ENCODE measurements around the gene TIMM10. TPM values are rescaled to one million over a fixed set of nuclear protein-coding genes. Genes with fewer than 3 reads are reported as not detected.

The TIMM10 gene
- total and polyA plus RNA-seq, 7 donors, result 55.0 to 149 (median 90.0) TPM

DNA sequence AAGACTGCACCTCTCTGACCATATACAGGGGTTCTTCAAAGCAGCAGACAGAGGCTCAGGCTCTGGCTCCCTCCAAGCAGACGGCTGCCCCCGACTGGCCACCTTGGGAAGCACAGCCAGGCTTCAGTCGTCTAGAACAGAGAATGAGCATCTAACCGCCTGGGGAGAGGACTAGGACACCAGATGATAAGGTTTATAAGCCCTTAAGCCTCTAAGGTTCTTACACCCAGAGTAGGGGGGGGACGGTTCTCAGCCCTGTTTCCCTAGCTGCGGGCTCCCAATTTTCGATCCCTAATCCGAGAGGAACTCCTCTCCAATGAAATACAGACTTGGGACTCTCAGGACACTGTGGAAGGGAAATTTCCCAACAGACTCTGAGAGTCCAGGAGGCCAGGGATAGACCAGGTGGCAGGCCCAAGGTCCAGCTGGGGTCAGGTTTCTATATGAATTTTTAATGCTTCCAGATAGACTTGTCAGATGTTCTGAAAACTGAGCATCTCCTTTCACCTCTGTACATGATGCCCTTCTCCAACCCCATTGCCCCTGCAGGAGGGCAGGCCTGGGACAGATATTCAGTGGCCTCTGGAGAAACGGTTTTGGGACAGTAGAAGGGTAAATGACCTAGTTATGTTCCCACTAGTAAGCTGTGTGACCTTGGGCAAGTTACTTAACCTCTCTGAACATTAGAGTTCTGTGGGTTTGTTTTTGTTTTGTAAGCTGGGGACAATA lies 50.0 kb downstream of the TIMM10 start:
- peaks cover 0 to 18% of the 10 kb centered on the region in 2 donors for H3K36me3 ChIP-seq (ENCODE audit: insufficient read depth in 1 of 2, low read depth in 1 of 2)
- peak; percentile 68 for TF ChIP-seq CTCF (IDR thresholded peaks at IDR 0.05)
- H3K27ac ChIP-seq, result no peak overlapping the region
- H3K4me1 ChIP-seq, result peaks cover 10% of the 10 kb centered on the region
- DNase-seq (peak; percentile 66 to 82), ATAC-seq (peak; percentile 31 to 46 (median 36))
- 25 to 31% (median 28%) methylated on average over 9 of the region's 9 CpGs for WGBS, 3 donors
- peaks cover 0 to 6% (median 5%) of the 10 kb centered on the region in 3 donors for H3K27me3 ChIP-seq (ENCODE audit: insufficient read depth in 3 of 3, low read length in 2 of 3)
- no peak overlapping the region for H3K4me3 ChIP-seq
- no peaks in the 10 kb centered on the region for H3K9me3 ChIP-seq
- intact Hi-C loops (cut with DNase I), result loop anchor here (2.0 to 5.0 kb wide), 2 partner anchors 18 to 133 kb away; no protein-coding TSS in a partner anchor

GRCh38 chr11:57479911-57480310 lies 50.6 kb downstream of the TIMM10 start:
- 29 to 31% (median 29%) methylated on average over 4 of the region's 4 CpGs for WGBS, 3 donors
- intact Hi-C loops (cut with DNase I), result loop anchor here (2.0 to 5.0 kb wide), 3 partner anchors 17 to 133 kb away; no protein-coding TSS in a partner anchor

DNA sequence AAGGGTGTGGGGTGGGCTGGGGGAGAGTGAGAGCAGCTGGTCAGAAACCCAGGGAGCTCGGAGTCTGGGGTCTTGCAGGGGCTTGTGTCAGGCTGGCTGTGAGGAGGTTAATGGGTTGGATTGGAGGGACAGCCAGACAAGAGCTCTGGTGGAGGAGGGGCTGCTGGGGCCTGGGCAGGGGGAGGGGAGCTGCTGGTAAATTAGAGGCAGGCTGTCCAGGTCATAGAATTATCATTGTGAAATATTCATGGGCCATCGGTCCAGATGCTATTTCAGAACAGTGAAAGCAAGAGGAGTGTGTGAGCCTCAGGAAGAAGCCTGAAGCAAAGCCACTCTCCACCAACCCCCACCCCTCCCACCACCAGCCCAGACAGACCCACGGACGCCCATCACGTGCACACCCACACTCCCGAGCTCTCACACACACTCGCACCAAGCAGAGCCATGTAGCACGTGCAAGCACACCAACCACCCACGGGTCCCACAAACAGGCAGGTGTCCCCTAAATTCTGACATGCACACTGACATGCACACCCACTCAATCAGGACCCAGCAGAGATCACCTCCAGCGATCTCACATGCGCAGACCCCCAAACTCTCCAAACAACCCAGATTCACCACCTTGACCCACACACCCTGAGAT lies 51.4 kb downstream of the TIMM10 start:
- DNase-seq (no peak), ATAC-seq (no peak)
- intact Hi-C loops (cut with DNase I), result loop anchor here in 1 of 2 donors (5.0 kb wide), 2 partner anchors 48 to 132 kb away; no protein-coding TSS in a partner anchor
- Histone ChIP-seq H3K27ac (no peak overlapping the region), H3K4me1 (peaks cover 10% of the 10 kb centered on the region), H3K27me3 (ENCODE audit: insufficient read depth in 3 of 3, low read length in 2 of 3) (peaks cover 0 to 7% (median 5%) of the 10 kb centered on the region in 3 donors), H3K4me3 (no peak overlapping the region), H3K9me3 (no peaks in the 10 kb centered on the region), H3K36me3 (ENCODE audit: insufficient read depth in 1 of 2, low read depth in 1 of 2) (peaks cover 0 to 4% of the 10 kb centered on the region in 2 donors)
- WGBS, 3 donors, result 41 to 60% (median 44%) methylated on average over 11 of the region's 11 CpGs
- TF ChIP-seq CTCF (IDR thresholded peaks at IDR 0.05), result no peak

More at GRCh38 chr11:57479911-57480310, 50.6 kb downstream of the TIMM10 start:
- Histone ChIP-seq H3K27ac (no peak overlapping the region), H3K27me3 (ENCODE audit: insufficient read depth in 3 of 3, low read length in 2 of 3) (peaks cover 0 to 7% (median 5%) of the 10 kb centered on the region in 3 donors), H3K36me3 (ENCODE audit: insufficient read depth in 1 of 2, low read depth in 1 of 2) (peaks cover 0 to 11% of the 10 kb centered on the region in 2 donors), H3K9me3 (no peaks in the 10 kb centered on the region), H3K4me1 (peaks cover 10% of the 10 kb centered on the region), H3K4me3 (no peak overlapping the region)
- TF ChIP-seq CTCF (IDR thresholded peaks at IDR 0.05), result no peak
- DNase-seq, result no peak
- ATAC-seq, result no peak

Other genes with a start within 250 kb of the TIMM10 start
- 100 to 1,000 TPM in 2 of 4 donors, 10 to 100 TPM in 2; 63.9 to 288 (median 129) TPM for gene TNKS1BP1, start 205.8 kb downstream of the TIMM10 start, total RNA-seq
- 100 to 1,000 TPM in 1 of 3 donors, 10 to 100 TPM in 2; 76.9 to 121 (median 79.9) TPM for gene TNKS1BP1, start 205.8 kb downstream of the TIMM10 start, polyA plus RNA-seq
- 10 to 100 TPM; 69.0 to 94.0 (median 82.4) TPM for gene SSRP1, start 194.9 kb downstream of the TIMM10 start, total RNA-seq
- 100 to 1,000 TPM; 101 to 138 (median 125) TPM for gene SSRP1, start 194.9 kb downstream of the TIMM10 start, polyA plus RNA-seq
- gene P2RX3, start 192.4 kb downstream of the TIMM10 start, total RNA-seq, result under 1 TPM; 0.40 to 0.90 (median 0.43) TPM
- gene P2RX3, start 192.4 kb downstream of the TIMM10 start, polyA plus RNA-seq, result under 1 TPM; 0.21 to 0.60 (median 0.30) TPM
- gene PRG3, start 149.6 kb downstream of the TIMM10 start, total RNA-seq, result not detected
- not detected for gene PRG3, start 149.6 kb downstream of the TIMM10 start, polyA plus RNA-seq
- gene PRG2, start 140.1 kb downstream of the TIMM10 start, total RNA-seq, result under 1 TPM in 1 of 4 donors, not detected in 3; 0.25 TPM
- gene PRG2, start 140.1 kb downstream of the TIMM10 start, polyA plus RNA-seq, result not detected
- 10 to 100 TPM; 10.6 to 18.8 (median 16.0) TPM for gene SLC43A3, start 103.6 kb downstream of the TIMM10 start, total RNA-seq
- 10 to 100 TPM in 1 of 3 donors, 1 to 10 TPM in 2; 5.8 to 14.7 (median 6.4) TPM for gene SLC43A3, start 103.6 kb downstream of the TIMM10 start, polyA plus RNA-seq
- 1 to 10 TPM in 1 of 4 donors, under 1 TPM in 3; 0.77 to 1.1 (median 0.84) TPM for gene RTN4RL2, start 70.2 kb downstream of the TIMM10 start, total RNA-seq
- under 1 TPM; 0.44 to 0.61 (median 0.49) TPM for gene RTN4RL2, start 70.2 kb downstream of the TIMM10 start, polyA plus RNA-seq
- gene SLC43A1, start 15.1 kb downstream of the TIMM10 start, total RNA-seq, result 10 to 100 TPM in 1 of 4 donors, 1 to 10 TPM in 3; 4.1 to 15.3 (median 7.1) TPM
- gene SLC43A1, start 15.1 kb downstream of the TIMM10 start, polyA plus RNA-seq, result 10 to 100 TPM in 1 of 3 donors, 1 to 10 TPM in 2; 3.5 to 13.7 (median 7.5) TPM
- 100 to 1,000 TPM in 1 of 4 donors, 10 to 100 TPM in 2, 1 to 10 TPM in 1; 7.6 to 118 (median 36.9) TPM for gene SMTNL1, start 6.8 kb upstream of the TIMM10 start, total RNA-seq
- gene SMTNL1, start 6.8 kb upstream of the TIMM10 start, polyA plus RNA-seq, result 10 to 100 TPM in 2 of 3 donors, 1 to 10 TPM in 1; 6.7 to 19.7 (median 14.9) TPM
- gene UBE2L6, start 36.9 kb upstream of the TIMM10 start, total RNA-seq, result 10 to 100 TPM in 3 of 4 donors, 1 to 10 TPM in 1; 6.8 to 24.7 (median 12.3) TPM
- 1 to 10 TPM; 5.3 to 9.9 (median 9.1) TPM for gene UBE2L6, start 36.9 kb upstream of the TIMM10 start, polyA plus RNA-seq
- gene SERPING1, start 66.9 kb upstream of the TIMM10 start, total RNA-seq, result 10 to 100 TPM; 65.1 to 97.3 (median 71.2) TPM
- gene SERPING1, start 66.9 kb upstream of the TIMM10 start, polyA plus RNA-seq, result 10 to 100 TPM; 42.6 to 77.2 (median 62.3) TPM
- under 1 TPM in 3 of 4 donors, not detected in 1; 0.21 to 0.90 (median 0.59) TPM for gene YPEL4, start 119.2 kb upstream of the TIMM10 start, total RNA-seq
- gene YPEL4, start 119.2 kb upstream of the TIMM10 start, polyA plus RNA-seq, result under 1 TPM; 0.08 to 0.18 (median 0.11) TPM
- 10 to 100 TPM in 2 of 4 donors, 1 to 10 TPM in 2; 6.8 to 11.6 (median 9.2) TPM for gene CLP1, start 127.0 kb upstream of the TIMM10 start, total RNA-seq
- 10 to 100 TPM in 2 of 3 donors, 1 to 10 TPM in 1; 9.6 to 16.9 (median 14.3) TPM for gene CLP1, start 127.0 kb upstream of the TIMM10 start, polyA plus RNA-seq
- 10 to 100 TPM; 35.2 to 63.5 (median 53.3) TPM for gene ZDHHC5, start 137.4 kb upstream of the TIMM10 start, total RNA-seq
- 10 to 100 TPM; 32.4 to 63.6 (median 58.0) TPM for gene ZDHHC5, start 137.4 kb upstream of the TIMM10 start, polyA plus RNA-seq
- gene MED19, start 181.5 kb upstream of the TIMM10 start, total RNA-seq, result 10 to 100 TPM in 1 of 4 donors, 1 to 10 TPM in 3; 6.7 to 10.3 (median 7.4) TPM
- 10 to 100 TPM in 2 of 3 donors, 1 to 10 TPM in 1; 9.4 to 19.7 (median 13.9) TPM for gene MED19, start 181.5 kb upstream of the TIMM10 start, polyA plus RNA-seq
- gene TMX2, start 181.8 kb upstream of the TIMM10 start, total RNA-seq, result 10 to 100 TPM; 31.5 to 69.7 (median 51.1) TPM
- gene TMX2, start 181.8 kb upstream of the TIMM10 start, polyA plus RNA-seq, result 100 to 1,000 TPM in 2 of 3 donors, 10 to 100 TPM in 1; 55.4 to 192 (median 110) TPM
- 100 to 1,000 TPM in 1 of 4 donors, 10 to 100 TPM in 3; 67.0 to 109 (median 88.0) TPM for gene SELENOH, start 210.7 kb upstream of the TIMM10 start, total RNA-seq
- gene SELENOH, start 210.7 kb upstream of the TIMM10 start, polyA plus RNA-seq, result 100 to 1,000 TPM in 1 of 3 donors, 10 to 100 TPM in 2; 79.0 to 120 (median 81.9) TPM
- not detected for gene BTBD18, start 221.1 kb upstream of the TIMM10 start, total RNA-seq
- under 1 TPM in 1 of 3 donors, not detected in 2; 0.03 TPM for gene BTBD18, start 221.1 kb upstream of the TIMM10 start, polyA plus RNA-seq
- 10 to 100 TPM; 26.1 to 35.2 (median 30.1) TPM for gene CTNND1, start 231.0 kb upstream of the TIMM10 start, total RNA-seq
- gene CTNND1, start 231.0 kb upstream of the TIMM10 start, polyA plus RNA-seq, result 10 to 100 TPM in 2 of 3 donors, 1 to 10 TPM in 1; 9.4 to 13.8 (median 13.7) TPM